Calu3 (cell line): ENCODE data around the gene PTPRE. TPM values are rescaled to one million over a fixed set of nuclear protein-coding genes. Genes with fewer than 3 reads are reported as not detected.

Experiments
- BruUV-seq: library from RNA; stranded (reverse); fragments of 400-500 nt; replicated peaks from 2 replicates; lab custom pipeline; 2021; lab: Mats Ljungman, UMichigan
- CTCF ChIA-PET: fragments of 300-600 bp; sonication (Branson Sonifier 250); formaldehyde crosslinking; loops from one replicate; lab custom pipeline; 2022; ENCODE audit warnings: antibody characterized with exemption; lab: Charles Lee
- DNase-seq: peaks from one replicate; pipeline ENCODE4 v3.0.0; 2022
- H3K27ac Mint-ChIP-seq: one replicate; pipeline ENCODE4 v1.8.0; 2022; ENCODE audit warnings: mixed read lengths; ENCODE audit not compliant: unreplicated experiment
- H3K27me3 Mint-ChIP-seq: one replicate; pipeline ENCODE4 v1.8.0; 2022; ENCODE audit warnings: mixed read lengths; ENCODE audit not compliant: unreplicated experiment
- H3K36me3 Mint-ChIP-seq: one replicate; pipeline ENCODE4 v1.8.0; 2022; ENCODE audit warnings: mild to moderate bottlenecking, moderate library complexity, mixed read lengths; ENCODE audit not compliant: insufficient read depth, unreplicated experiment
- H3K4me1 Mint-ChIP-seq: one replicate; pipeline ENCODE4 v1.8.0; 2022; ENCODE audit warnings: mild to moderate bottlenecking, low read depth, mixed read lengths; ENCODE audit not compliant: unreplicated experiment
- H3K4me3 Mint-ChIP-seq: one replicate; pipeline ENCODE4 v1.8.0; 2022; ENCODE audit warnings: mild to moderate bottlenecking, low read depth, moderate library complexity, mixed read lengths; ENCODE audit not compliant: unreplicated experiment
- H3K9me3 Mint-ChIP-seq: one replicate; pipeline ENCODE4 v1.8.0; 2022; ENCODE audit warnings: low read depth, mixed read lengths; ENCODE audit not compliant: unreplicated experiment
- intact Hi-C: fragments of 100-400 bp; cut with micrococcal nuclease; formaldehyde crosslinking; loops from one replicate; pipeline ENCODE4 v1.10.0; 2022; ENCODE audit not compliant: unreplicated experiment
- total RNA-seq: library from RNA; stranded (reverse); gene quantifications from 2 replicates; pipeline ENCODE4 v1.2.3, GENCODE V29; 2022
- TF ChIP-seq, protein P1 (sequence below): fragments of 200-600 bp; IDR thresholded peaks from one replicate; pipeline ENCODE4 v1.8.0; 2022; ENCODE audit warnings: antibody characterized with exemption; ENCODE audit not compliant: unreplicated experiment

The PTPRE gene
- total RNA-seq, 1 experiment from 2014 or later, result 7.6 TPM

- TF ChIP-seq, protein P1, sequence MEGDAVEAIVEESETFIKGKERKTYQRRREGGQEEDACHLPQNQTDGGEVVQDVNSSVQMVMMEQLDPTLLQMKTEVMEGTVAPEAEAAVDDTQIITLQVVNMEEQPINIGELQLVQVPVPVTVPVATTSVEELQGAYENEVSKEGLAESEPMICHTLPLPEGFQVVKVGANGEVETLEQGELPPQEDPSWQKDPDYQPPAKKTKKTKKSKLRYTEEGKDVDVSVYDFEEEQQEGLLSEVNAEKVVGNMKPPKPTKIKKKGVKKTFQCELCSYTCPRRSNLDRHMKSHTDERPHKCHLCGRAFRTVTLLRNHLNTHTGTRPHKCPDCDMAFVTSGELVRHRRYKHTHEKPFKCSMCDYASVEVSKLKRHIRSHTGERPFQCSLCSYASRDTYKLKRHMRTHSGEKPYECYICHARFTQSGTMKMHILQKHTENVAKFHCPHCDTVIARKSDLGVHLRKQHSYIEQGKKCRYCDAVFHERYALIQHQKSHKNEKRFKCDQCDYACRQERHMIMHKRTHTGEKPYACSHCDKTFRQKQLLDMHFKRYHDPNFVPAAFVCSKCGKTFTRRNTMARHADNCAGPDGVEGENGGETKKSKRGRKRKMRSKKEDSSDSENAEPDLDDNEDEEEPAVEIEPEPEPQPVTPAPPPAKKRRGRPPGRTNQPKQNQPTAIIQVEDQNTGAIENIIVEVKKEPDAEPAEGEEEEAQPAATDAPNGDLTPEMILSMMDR, result no peak
- no peaks in the 10 kb centered on the region for H3K4me1 Mint-ChIP-seq
- DNase-seq, result no peak
- no peak overlapping the region for H3K4me3 Mint-ChIP-seq
- H3K27me3 Mint-ChIP-seq, result no peaks in the 10 kb centered on the region
- no TSS peak for BruUV-seq
- CTCF ChIA-PET, result no interaction called here
- H3K9me3 Mint-ChIP-seq, result no peaks in the 10 kb centered on the region
- intact Hi-C loops, result loop anchor here (5.0 to 10.0 kb wide), 3 partner anchors 53 to 181 kb away; partner anchors contain the start of gene PTPRE
- H3K36me3 Mint-ChIP-seq, result peaks cover 7% of the 10 kb centered on the region
- no peak overlapping the region for H3K27ac Mint-ChIP-seq
These were observed 160.9 kb downstream of the PTPRE start for GRCh38 chr10:128067691-128068397.

GRCh38 chr10:128068398-128069285 lies 161.7 kb downstream of the PTPRE start:
- DNase-seq, result no peak
- no peaks in the 10 kb centered on the region for H3K9me3 Mint-ChIP-seq
- TF ChIP-seq, protein P1, result no peak
- peaks cover 7% of the 10 kb centered on the region for H3K36me3 Mint-ChIP-seq
- BruUV-seq, result no TSS peak
- intact Hi-C loops, result loop anchor here (1.0 to 10.0 kb wide), 5 partner anchors 54 to 352 kb away; partner anchors contain the start of gene PTPRE
- H3K27ac Mint-ChIP-seq, result no peak overlapping the region
- H3K4me3 Mint-ChIP-seq, result no peak overlapping the region
- H3K4me1 Mint-ChIP-seq, result no peaks in the 10 kb centered on the region
- no peaks in the 10 kb centered on the region for H3K27me3 Mint-ChIP-seq
- CTCF ChIA-PET, result interaction anchor here (0.5 to 1.1 kb wide), 8 partner anchors 20 to 353 kb away, joined by 3 to 8 read pairs (median 4); partner anchors contain the start of gene PTPRE

DNA sequence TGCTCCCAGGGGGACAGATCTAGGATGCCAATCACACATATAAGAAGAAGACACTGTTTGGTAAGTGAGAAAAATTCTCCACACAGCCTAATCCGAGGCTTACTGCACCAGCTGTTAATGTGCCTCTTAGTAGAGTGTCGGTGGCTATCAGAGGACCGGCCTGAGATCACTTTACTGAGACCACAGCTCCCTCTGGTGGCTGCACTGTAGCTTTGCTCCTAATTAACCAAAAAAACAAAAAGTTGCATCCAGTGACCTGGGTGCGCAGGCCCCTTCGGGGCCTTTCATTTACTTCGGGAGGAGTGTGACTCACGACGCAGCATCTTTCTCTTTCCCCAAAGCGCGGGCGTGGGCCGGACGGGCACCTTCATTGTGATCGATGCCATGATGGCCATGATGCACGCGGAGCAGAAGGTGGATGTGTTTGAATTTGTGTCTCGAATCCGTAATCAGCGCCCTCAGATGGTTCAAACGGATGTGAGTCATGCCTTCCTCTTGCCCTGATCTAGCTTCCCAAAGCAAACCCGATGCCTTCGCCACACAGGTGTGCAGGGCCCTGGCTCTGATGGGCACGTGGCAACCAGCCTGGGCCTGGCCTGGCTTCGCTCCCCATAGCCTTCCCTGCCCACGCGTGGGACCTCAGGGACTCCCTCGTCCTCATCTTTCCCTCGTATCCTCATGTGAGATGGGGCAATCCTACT lies 162.6 kb downstream of the PTPRE start:
- Mint-ChIP-seq H3K36me3 (peaks cover 7% of the 10 kb centered on the region), H3K4me3 (no peak overlapping the region), H3K27ac (no peak overlapping the region), H3K27me3 (no peaks in the 10 kb centered on the region), H3K9me3 (no peaks in the 10 kb centered on the region), H3K4me1 (no peaks in the 10 kb centered on the region)
- peak; percentile 73 for DNase-seq
- no TSS peak for BruUV-seq
- TF ChIP-seq, protein P1, result peak; percentile 47
- CTCF ChIA-PET, result interaction anchor here (0.5 to 1.1 kb wide), 8 partner anchors 21 to 354 kb away, joined by 3 to 8 read pairs (median 4); partner anchors contain the start of gene PTPRE
- intact Hi-C loops, result loop anchor here (1.0 to 10.0 kb wide), 5 partner anchors 55 to 353 kb away; partner anchors contain the start of gene PTPRE

GRCh38 chr10:128070161-128070560 lies 163.3 kb downstream of the PTPRE start:
- DNase-seq, result no peak
- no peaks in the 10 kb centered on the region for H3K27me3 Mint-ChIP-seq
- H3K36me3 Mint-ChIP-seq, result peaks cover 7% of the 10 kb centered on the region
- CTCF ChIA-PET, result no interaction called here
- no peak overlapping the region for H3K4me3 Mint-ChIP-seq
- H3K9me3 Mint-ChIP-seq, result no peaks in the 10 kb centered on the region
- H3K27ac Mint-ChIP-seq, result no peak overlapping the region
- H3K4me1 Mint-ChIP-seq, result no peaks in the 10 kb centered on the region
- TF ChIP-seq, protein P1, result no peak
- no TSS peak for BruUV-seq
- intact Hi-C loops, result no loop called here
